Left ventricle myocardium superior (tissue), 1 donor: ENCODE results near the gene ZFYVE9. TPM values are rescaled to one million over a fixed set of nuclear protein-coding genes. Genes with fewer than 3 reads are reported as not detected.
"Not testable (repeated sequence)": the region's sequence is repeated elsewhere in the genome, so short reads cannot be mapped to it uniquely, and the experiment has no call there.

Experiments used
- ATAC-seq: fragments of 200-7000 bp; cut with Tn5 transposase; one replicate; pipeline ENCODE4 v1.9.1; 2020; ENCODE audit warnings: mild to moderate bottlenecking, moderate library complexity
- DNase-seq: peaks from one replicate; pipeline ENCODE4 v3.0.0-alpha.2; 2020
- intact Hi-C: fragments of 100-400 bp; cut with micrococcal nuclease; formaldehyde crosslinking; loops from one replicate; pipeline ENCODE4 v1.11.0; 2022
- long read RNA-seq: library from polyadenylated mRNA; unstranded; transcript quantifications from one replicate; pipeline ENCODE4 v2.0.0, GENCODE V29; 2021
- total RNA-seq: library from RNA; stranded (reverse); fragmentation: NEBNext Ultra II Directional; extraction: Animal tissue kit (Norgen Biotek cat#: 25700); gene quantifications from one replicate; pipeline ENCODE4 v1.2.1, GENCODE V29; 2021
- donor health status: DM: no; HTN: yes; CAD: no; lungs with severe emphysema.

The ZFYVE9 gene, protein sequence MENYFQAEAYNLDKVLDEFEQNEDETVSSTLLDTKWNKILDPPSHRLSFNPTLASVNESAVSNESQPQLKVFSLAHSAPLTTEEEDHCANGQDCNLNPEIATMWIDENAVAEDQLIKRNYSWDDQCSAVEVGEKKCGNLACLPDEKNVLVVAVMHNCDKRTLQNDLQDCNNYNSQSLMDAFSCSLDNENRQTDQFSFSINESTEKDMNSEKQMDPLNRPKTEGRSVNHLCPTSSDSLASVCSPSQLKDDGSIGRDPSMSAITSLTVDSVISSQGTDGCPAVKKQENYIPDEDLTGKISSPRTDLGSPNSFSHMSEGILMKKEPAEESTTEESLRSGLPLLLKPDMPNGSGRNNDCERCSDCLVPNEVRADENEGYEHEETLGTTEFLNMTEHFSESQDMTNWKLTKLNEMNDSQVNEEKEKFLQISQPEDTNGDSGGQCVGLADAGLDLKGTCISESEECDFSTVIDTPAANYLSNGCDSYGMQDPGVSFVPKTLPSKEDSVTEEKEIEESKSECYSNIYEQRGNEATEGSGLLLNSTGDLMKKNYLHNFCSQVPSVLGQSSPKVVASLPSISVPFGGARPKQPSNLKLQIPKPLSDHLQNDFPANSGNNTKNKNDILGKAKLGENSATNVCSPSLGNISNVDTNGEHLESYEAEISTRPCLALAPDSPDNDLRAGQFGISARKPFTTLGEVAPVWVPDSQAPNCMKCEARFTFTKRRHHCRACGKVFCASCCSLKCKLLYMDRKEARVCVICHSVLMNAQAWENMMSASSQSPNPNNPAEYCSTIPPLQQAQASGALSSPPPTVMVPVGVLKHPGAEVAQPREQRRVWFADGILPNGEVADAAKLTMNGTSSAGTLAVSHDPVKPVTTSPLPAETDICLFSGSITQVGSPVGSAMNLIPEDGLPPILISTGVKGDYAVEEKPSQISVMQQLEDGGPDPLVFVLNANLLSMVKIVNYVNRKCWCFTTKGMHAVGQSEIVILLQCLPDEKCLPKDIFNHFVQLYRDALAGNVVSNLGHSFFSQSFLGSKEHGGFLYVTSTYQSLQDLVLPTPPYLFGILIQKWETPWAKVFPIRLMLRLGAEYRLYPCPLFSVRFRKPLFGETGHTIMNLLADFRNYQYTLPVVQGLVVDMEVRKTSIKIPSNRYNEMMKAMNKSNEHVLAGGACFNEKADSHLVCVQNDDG (N-terminal part only)
- 19.3 TPM for total RNA-seq
- long read RNA-seq, full-length matches to known transcripts, result 2 of 9 reads
- long read RNA-seq, partial matches to known transcripts, result 7 of 9 reads
- long read RNA-seq, other reads (novel, unspliced or antisense), result 0 of 9 reads

DNA sequence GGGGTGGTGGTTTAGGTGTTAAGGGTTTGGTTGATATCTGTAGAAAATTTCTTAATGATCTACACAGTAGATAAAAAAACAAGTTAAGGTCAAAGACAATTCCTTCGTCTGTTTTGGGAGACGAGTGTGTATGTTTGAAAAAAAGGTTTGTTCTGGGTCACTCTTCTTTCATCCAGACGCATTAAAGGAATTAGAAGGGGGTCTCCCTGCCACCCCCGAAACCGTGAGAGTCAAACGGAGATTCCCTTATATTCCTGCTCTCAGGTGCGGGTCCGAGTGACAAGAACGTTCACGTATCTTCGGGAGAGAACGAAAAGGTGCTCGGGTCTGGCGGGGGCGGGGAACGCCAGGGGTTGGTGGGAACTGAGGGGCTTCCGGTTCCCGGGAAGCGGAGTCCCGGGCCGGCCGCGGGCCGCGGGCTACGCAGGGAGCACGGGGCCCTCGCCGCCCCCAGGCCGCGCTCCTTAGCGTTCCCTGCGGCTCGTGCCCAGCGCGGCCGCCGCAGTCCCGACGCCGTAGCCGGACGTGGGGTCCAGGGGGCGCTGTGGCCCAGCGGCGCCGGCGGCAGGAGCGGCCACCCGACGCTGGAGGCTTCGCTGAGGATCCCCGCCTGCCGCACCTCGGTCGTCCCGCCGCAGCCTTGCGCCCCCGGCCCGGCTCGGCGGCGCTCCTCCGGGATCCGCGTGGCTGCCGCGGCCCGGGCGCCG is at the start of gene ZFYVE9:
Gene ZFYVE9, plus strand, starts transcription at position 577 of the 707 bp plus-strand sequence. CDS start 91,118 bp downstream, outside the sequence.
- intact Hi-C loops, result no loop called here
- ATAC-seq (peak; percentile 97), DNase-seq (peak; percentile 90)

DNA sequence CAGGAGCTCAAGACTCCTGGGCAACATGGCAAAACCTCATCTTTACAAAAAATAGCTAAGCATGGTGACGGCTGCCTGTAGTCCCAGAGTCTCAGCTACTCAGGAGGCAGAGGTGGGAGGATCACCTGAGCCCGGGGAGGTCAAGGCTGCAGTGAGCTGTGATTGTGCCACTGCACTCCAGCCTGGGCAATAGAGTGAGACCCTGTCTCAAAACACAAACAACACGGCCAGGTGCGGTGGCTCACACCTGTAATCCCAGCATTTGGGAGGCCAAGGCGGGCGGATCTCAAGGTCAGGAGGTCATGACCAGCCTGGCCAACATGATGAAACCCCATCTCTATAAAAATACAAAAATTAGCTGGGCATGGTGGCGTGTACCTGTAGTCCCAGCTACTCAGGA is 47.6 kb upstream of the ZFYVE9 start:
- ATAC-seq, DNase-seq, intact Hi-C loops: not testable (repeated sequence)

DNA sequence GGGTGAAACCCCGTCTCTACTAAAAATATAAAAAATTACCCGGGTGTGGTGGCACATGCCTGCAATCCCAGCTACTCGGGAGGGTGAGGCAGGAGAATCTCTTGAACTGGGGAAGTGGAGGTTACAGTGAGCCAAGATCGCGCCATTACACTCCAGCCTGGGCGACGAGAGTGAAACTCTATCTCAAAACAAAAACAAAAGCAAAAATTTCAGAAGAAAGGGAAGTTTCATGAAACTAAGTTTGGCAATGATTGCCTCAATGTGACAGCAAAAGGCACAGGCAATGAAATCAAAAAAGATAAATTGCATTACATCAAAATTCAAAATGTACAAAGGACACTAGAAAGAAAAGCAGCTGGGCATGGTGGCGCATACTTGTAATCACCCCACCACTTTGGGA is 45.7 kb upstream of the ZFYVE9 start:
- intact Hi-C loops, result no loop called here
- no peak for ATAC-seq
- DNase-seq, result no peak

DNA sequence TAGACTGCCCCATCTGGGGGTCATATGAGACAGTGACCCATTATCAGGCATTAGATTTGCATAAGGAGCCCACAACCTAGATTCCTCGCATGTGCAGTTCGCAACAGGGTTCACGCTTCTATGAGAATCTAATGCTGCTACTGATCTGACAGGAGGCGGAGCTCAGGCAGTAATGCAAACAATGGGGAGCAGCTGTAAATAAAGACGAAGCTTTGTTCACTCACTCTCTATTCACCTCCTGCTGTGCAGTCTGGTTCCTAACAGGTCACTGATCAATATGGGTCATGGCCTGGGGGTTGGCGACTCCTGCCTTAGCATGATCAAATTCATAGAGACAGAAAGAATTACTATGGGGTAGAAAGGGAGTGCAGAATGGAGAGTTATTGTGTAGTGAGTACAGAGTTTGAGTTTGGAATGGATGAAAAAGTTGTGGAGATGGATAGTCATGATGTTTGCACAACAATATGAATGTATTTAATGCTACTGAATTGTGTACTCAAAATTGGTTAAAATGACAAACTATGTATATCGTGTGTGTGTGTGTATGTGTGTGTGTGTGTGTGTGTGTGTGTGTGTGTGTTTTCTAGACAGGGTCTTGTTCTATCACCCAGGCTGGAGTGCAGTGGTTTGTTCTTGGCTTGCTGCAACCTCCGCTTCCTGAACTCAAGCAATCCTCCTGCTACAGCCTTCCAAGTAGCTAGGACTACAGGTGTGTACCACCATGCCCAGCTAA is 43.6 kb upstream of the ZFYVE9 start:
- DNase-seq (no peak), ATAC-seq (no peak)
- intact Hi-C loops, result no loop called here

DNA sequence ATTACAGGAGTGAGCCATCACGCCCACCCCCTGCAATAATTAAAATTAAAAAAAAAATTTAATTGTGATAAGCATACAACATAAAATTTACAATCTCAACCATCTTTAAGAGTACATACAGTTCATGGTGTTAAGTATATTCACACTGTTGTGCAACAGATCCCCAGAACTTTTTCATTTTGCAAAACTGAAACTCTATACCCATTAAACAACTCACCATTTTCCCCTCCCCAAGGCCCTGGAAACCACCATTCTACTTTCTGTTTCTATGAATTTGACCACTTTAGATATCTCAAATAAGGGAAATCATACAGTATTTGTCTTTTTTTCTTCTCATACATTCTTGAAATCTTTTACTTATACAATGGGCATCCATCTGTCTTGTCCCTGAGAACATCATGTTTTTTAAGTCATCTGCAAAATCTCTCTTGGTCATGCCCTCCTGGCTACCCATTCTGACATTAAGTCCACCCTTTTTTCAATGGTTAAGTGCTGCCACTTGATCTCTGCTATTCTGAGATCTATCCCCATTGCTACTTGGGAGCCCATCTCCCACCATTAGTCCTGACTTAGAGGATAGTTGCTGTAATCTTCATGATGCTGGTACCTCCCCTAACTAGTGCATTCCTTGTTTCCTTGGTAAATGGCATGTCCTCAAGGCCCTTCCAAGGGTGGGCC is 39.4 kb upstream of the ZFYVE9 start:
- intact Hi-C loops, result no loop called here
- no peak for DNase-seq
- no peak for ATAC-seq

DNA sequence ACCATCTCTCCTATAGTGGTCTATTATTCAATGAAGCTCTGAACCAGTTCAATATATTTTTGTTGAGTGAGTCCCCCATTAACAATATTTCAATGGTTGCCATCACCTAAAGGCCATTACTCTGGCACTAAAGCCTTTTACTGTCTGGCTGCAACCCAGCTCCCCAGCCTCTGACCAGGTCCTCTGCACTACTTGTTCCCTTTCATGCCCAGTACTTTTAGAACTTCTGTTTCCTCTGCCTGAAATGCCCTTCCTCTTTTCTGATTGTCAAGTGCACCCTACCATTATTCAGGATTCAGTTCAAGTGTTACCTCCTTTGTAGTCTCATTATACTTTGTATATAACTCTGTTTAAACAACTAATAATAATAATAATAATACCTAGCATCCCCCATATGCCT is 30.4 kb upstream of the ZFYVE9 start:
- ATAC-seq, result no peak

DNA sequence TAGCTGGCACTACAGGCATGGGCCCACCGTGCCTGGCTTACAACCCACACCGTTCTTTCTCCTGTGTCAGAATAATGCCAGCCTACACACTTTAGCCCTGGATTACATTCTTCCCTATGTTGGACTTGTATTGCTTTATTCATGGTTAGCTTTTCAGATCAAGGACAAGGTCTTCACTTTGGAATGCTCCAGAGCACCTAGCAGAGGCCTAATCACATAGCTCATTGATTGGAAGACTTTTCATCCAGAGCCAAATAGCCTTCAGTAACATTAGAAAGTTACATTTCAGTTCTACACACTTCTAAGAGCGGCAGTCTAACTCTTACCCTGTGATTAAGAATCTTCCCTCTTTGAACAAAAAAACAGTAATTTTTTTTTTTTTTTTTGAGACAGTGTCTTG is 29.4 kb upstream of the ZFYVE9 start:
- intact Hi-C loops, result no loop called here
- DNase-seq (no peak), ATAC-seq (no peak)

More for the DNA sequence above, 30.4 kb upstream of the ZFYVE9 start:
- intact Hi-C loops, result no loop called here
- DNase-seq, result no peak

DNA sequence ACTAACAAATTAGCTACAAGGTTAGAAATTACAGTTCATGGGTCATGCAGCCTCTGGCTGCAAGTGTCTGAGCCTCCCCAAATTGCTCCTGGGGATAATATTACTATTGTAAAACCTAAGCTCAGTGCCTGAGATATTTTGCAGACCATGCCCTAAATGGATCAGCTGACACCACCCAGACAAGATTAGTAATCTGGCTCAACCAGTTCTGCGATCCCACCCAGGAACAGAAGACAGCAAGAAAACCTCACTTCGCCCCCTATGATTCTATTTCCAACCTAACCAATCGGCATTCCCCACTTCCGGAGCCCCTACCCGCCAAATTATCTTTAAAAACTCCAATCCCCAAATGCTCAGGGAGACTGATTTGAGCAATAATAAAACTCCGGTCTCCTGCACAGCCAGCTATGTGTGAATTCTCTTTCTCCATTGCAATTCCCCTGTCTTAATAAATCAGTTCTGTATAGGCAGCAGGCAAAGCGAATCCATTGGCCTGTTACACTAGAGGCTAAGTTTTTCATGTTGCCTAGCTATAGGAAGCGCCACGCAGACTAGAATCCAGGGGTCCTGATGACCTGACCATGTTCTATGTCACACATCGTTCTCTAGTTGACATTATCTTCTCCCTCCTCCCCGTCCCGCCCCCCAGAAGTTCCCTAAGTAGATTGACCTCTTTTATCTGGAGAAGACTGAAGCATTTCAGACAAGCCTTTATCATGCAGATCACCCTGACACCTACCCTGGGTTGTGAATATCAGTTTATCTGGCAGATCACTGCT is 22.4 kb upstream of the ZFYVE9 start:
- intact Hi-C loops, result no loop called here
- DNase-seq, result no peak
- ATAC-seq, result no peak

DNA sequence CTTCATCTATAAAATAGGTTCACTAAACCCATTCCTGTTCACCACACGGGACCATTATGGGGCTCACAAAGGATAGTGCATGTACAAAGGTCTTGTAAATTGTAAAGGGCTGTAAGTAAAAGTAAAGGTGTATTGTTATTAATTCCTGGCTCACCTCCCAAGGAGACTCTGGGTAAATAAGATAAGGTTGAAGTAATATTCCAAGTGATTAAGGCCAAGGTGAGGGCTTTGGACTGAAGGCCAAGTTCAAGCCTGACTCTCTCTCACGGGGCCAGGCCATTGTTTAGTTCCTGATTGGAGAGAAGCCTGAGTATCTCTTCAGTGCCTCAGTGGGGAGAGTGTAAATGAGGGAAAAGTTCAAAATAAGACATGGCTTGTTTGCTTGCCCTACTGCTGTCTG is 19.5 kb upstream of the ZFYVE9 start:
- intact Hi-C loops, result no loop called here
- no peak for ATAC-seq

DNA sequence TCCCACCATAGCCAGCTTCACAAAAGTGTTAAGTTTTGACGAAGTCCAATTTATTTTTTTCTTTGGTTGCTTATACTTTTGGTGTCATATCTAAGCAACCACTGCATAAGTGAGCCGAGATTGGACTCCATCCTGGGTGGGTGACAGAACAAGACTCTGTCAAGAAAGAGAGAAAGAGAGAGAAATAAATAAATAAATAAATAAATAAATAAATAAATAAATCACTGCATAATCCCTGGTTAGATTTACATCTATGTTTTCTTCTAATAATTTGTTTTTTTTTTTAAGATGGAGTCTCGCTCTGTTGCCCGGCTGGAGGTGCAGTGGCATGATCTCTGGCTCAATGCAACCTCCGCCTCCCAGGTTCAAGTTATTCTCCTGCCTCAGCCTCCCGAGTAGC is 18.3 kb upstream of the ZFYVE9 start:
- DNase-seq (no peak), ATAC-seq (no peak)
- intact Hi-C loops, result no loop called here

More for the DNA sequence above, 19.5 kb upstream of the ZFYVE9 start:
- DNase-seq, result no peak

DNA sequence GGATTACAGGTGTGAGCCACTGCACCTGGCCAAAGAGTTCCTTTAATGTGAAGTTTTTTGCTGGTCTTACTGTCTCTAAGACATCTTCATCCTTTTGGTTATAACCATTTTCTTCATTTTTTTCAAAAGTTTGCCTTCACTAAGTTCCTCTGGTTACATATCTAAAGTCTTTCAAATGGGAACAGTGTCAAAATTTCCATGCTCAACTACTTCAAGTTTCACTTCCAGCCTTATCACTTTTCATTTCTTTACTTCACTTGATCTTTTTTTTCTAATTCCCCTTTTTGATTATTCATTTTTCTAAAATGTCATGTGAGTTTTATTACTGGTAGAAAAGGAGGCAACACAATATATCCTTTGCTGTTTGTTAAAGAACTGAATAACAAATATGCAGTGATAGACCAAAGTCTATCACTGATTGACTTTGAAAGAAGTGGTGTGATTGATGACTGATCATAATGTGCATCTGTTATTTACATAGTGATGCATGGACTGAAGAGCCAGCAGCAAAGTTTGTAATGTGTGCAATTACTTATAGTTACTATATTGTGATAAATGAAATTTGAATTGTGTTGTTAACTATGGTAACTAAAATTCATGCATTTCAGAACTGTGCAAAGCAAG is 16.0 kb upstream of the ZFYVE9 start:
- intact Hi-C loops, result loop anchor here (5.0 kb wide), 1 partner anchor 171 kb away; no protein-coding TSS in a partner anchor
- ATAC-seq (no peak), DNase-seq (no peak)

DNA sequence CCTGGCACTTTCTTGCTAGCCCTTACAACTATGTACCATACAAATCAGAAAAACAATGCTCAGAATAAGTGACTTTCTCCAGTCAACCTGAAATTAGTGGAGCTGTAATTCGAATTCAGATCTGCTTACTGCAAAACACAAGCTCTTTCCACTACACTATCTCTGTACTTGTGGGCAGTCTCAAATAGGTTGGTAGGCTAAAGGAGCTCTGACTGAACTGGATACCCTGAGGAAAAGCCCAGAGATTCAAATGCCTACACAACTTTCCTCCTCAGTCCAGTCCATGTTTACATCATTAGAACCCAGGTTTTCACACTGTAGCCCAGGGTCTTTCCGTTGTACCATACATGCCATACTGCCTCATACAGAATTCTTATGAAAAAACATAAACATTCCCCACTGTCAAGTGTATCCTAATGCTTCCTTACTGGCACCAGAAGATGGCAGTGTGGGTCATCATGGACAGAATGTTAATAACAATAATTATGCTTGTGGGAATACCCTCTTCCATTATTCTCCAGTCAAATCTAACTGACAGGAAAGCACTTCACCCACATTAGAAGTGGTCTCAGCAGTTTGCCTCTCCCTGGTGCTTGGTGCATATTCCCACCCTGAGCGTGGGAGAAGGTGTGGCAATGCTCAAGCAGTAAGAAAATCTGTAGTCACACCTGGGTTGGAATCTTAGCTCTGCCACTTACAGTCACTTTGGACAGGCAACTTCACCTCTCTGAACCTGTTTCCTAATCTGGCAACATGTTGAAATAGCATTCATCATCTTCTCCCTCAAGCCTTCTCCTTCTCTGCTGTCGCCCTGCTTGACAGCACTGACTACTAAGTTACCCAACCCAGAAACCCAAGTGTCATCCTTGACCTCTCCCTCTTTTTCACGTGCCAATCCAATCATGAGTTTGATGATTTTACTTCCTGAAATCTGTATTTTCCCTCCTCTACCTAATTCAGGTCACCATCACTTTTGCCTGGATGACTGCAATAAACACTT is 14.4 kb upstream of the ZFYVE9 start:
- no peak for DNase-seq

DNA sequence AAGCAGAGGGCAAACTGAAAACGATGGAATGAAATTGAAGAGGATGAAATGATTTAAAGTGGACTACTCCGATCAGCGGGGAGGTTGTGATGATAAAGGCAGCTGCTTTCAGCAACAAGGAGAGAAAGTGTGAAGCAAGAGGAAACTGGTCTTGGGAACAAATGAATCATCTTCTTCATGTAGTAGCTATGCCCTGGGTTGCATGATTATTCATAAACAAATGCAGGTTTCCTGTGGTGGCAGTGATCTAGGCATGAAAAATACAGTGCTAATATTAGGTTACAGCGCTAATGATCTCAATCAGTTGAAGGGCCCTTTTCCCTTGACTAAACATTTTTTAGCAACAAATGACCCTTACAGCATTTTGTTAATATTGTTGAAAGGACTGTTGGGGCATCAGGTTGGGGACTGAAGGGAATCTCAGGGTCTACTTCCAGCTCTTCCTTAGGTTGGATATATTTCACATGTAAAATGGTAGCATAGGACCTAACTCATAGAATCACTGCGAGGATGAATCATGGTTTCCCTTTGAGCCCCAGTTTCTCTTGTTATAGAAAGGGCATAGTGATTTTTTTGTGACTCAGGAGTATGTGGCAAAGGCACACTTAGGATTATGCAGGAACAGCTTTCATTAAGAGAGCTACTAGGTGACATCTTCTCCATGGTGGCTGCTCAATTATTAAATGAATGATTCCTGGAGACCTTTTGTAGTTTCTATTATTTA is 1.9 kb upstream of the ZFYVE9 start:
- ATAC-seq, result no peak
- no peak for DNase-seq
- intact Hi-C loops, result no loop called here

More for the DNA sequence above, 14.4 kb upstream of the ZFYVE9 start:
- intact Hi-C loops, result loop anchor here (5.0 kb wide), 1 partner anchor 170 kb away; no protein-coding TSS in a partner anchor
- ATAC-seq, result peak; percentile 56
